Endothelial cell of umbilical vein (primary cell): ENCODE data around the gene COL4A2. TPM values are rescaled to one million over a fixed set of nuclear protein-coding genes. Genes with fewer than 3 reads are reported as not detected.

Experiments used
- BruUV-seq: library from RNA; stranded (reverse); fragments of 400-500 nt; replicated peaks from 2 replicates; lab custom pipeline; 2021; lab: Mats Ljungman, UMichigan
- CTCF ChIA-PET: fragments of 300-600, 350-600 bp; sonication (Branson Sonifier 250); formaldehyde crosslinking; loops from one replicate; lab custom pipeline; 2021; ENCODE audit warnings: antibody characterized with exemption, inconsistent platforms; lab: Charles Lee
- POLR2A ChIA-PET: fragments of 300-600, 350-600 bp; sonication (Branson Sonifier 250); formaldehyde crosslinking; loops from one replicate; lab custom pipeline; 2021; ENCODE audit warnings: antibody characterized with exemption, inconsistent platforms; lab: Charles Lee
- DNase-seq: peaks from one replicate; pipeline ENCODE4 v3.0.0-alpha.2; 2011; ENCODE audit warnings: low read depth, low spot score
- FAIRE-seq: peaks from 2 replicates; lab custom pipeline; 2011; peaks lifted over from hg19 to GRCh38; lab: Jason Lieb, UNC
- H2AFZ ChIP-seq: 2 replicates; pipeline ENCODE4 v1.6.0; 2012; ENCODE audit warnings: low read depth, low read length, control low read depth, inconsistent platforms
- H3K27ac ChIP-seq: 2 replicates; pipeline ENCODE4 v1.5.1; 2011; ENCODE audit warnings: low read depth, mild to moderate bottlenecking, control low read depth, low read length, moderate library complexity; ENCODE audit not compliant: insufficient read depth
- H3K27me3 ChIP-seq, 2 experiments: 2 replicates each; pipeline versions ENCODE4 v1.6.0 to v1.6.1; 2011; ENCODE audit warnings: low read length in 2 of 2, mixed read lengths in 1 of 2; ENCODE audit not compliant: control insufficient read depth in 2 of 2, insufficient read depth in 2 of 2
- H3K36me3 ChIP-seq, 2 experiments: 2 replicates in 1 of 2; 3 replicates in 1 of 2; pipeline ENCODE4 v1.5.1; 2011; ENCODE audit warnings: low read length in 2 of 2, mild to moderate bottlenecking in 1 of 2, moderate library complexity in 1 of 2; ENCODE audit not compliant: control insufficient read depth in 2 of 2, insufficient read depth in 2 of 2; ENCODE audit errors: extremely low read depth in 1 of 2
- H3K4me1 ChIP-seq: 3 replicates; pipeline ENCODE4 v1.5.1; 2011; ENCODE audit warnings: mild to moderate bottlenecking, low read length; ENCODE audit not compliant: control insufficient read depth, insufficient read depth; ENCODE audit errors: extremely low read depth
- H3K4me2 ChIP-seq: 2 replicates; pipeline ENCODE4 v1.6.1; 2011; ENCODE audit warnings: low read length, control low read depth, mixed read lengths; ENCODE audit not compliant: insufficient read depth
- H3K4me3 ChIP-seq, 3 experiments: fragments of 200-600 bp in 1 of 3; sonication (generic), shearing (Covaris generic) in 1 of 3; replicated peaks in 1 of 3; 2 replicates each; pipeline ENCODE4 v1.5.1; 2011 to 2016; ENCODE audit warnings: control low read depth in 3 of 3, low read length in 3 of 3, mild to moderate bottlenecking in 2 of 3, inconsistent platforms in 1 of 3, low read depth in 1 of 3, moderate library complexity in 1 of 3; ENCODE audit not compliant: insufficient read depth in 1 of 3
- H3K79me2 ChIP-seq: 2 replicates; pipeline ENCODE4 v1.6.0; 2012; ENCODE audit warnings: low read length, inconsistent platforms; ENCODE audit not compliant: control insufficient read depth, insufficient read depth
- H3K9ac ChIP-seq: replicated peaks from 2 replicates; pipeline ENCODE3; 2011; ENCODE audit warnings: low read length, control low read depth; ENCODE audit not compliant: insufficient read depth; ENCODE audit errors: extremely low read depth
- H3K9me1 ChIP-seq: replicated peaks from 3 replicates; pipeline ENCODE4 v1.6.0; 2011; ENCODE audit warnings: mild to moderate bottlenecking, low read length; ENCODE audit not compliant: control insufficient read depth, insufficient read depth; ENCODE audit errors: extremely low read depth
- H3K9me3 ChIP-seq: replicated peaks from 2 replicates; pipeline ENCODE4 v1.5.1; 2012; ENCODE audit warnings: low read length, inconsistent platforms; ENCODE audit not compliant: control insufficient read depth, insufficient read depth
- H4K20me1 ChIP-seq: replicated peaks from 2 replicates; pipeline ENCODE3; 2011; ENCODE audit warnings: mild to moderate bottlenecking, low read length; ENCODE audit not compliant: control insufficient read depth, insufficient read depth; ENCODE audit errors: extremely low read depth
- CTCF ChIP-seq, 2 donors: IDR thresholded peaks; 1 replicate in 1 of 2; 2 replicates in 1 of 2; pipeline ENCODE4 v1.5.1; 2011; ENCODE audit warnings: low read length in 2 of 2, mild to moderate bottlenecking in 2 of 2, moderate library complexity in 2 of 2, control low read depth in 1 of 2, inconsistent platforms in 1 of 2, low read depth in 1 of 2; ENCODE audit not compliant: insufficient read depth in 1 of 2; ENCODE audit errors: extremely low read depth in 1 of 2
- EZH2 ChIP-seq: IDR thresholded peaks from 2 replicates; pipeline ENCODE4 v1.6.1; 2012; ENCODE audit warnings: borderline replicate concordance, low read depth, mild to moderate bottlenecking, moderate library complexity, low read length, inconsistent platforms; ENCODE audit not compliant: severe bottlenecking
- FOS ChIP-seq: IDR thresholded peaks from 2 replicates; pipeline ENCODE4 v1.6.1; 2011; ENCODE audit warnings: mild to moderate bottlenecking, low read length, moderate library complexity, borderline replicate concordance; ENCODE audit not compliant: insufficient read depth
- GATA2 ChIP-seq: IDR thresholded peaks from 2 replicates; pipeline ENCODE4 v1.7.0; 2011; ENCODE audit warnings: low read depth, mild to moderate bottlenecking, moderate library complexity, mixed read lengths, low read length; ENCODE audit not compliant: insufficient read length, insufficient read depth
- JUN ChIP-seq: IDR thresholded peaks from 2 replicates; pipeline ENCODE4 v1.6.1; 2011; ENCODE audit warnings: borderline replicate concordance, low read depth; ENCODE audit not compliant: insufficient read length, insufficient read depth
- MAX ChIP-seq: IDR thresholded peaks from 2 replicates; pipeline ENCODE4 v1.6.1; 2011; ENCODE audit not compliant: insufficient read depth, insufficient read length
- MYC ChIP-seq: IDR thresholded peaks from one replicate; pipeline ENCODE4 v1.6.1; 2011; ENCODE audit warnings: mild to moderate bottlenecking, low read depth, low read length
- POLR2A ChIP-seq: IDR thresholded peaks from 2 replicates; pipeline ENCODE4 v1.6.1; 2012; ENCODE audit warnings: low read depth, mild to moderate bottlenecking, control low read depth, low read length
- POLR2AphosphoS5 ChIP-seq: IDR thresholded peaks from 2 replicates; pipeline ENCODE4 v1.6.1; 2012; ENCODE audit warnings: low read depth, mild to moderate bottlenecking, control low read depth, low read length, moderate library complexity; ENCODE audit not compliant: insufficient read depth
- dilution Hi-C: fragments of 300-500 bp; cut with MboI; formaldehyde crosslinking; loops from one replicate; pipeline ENCODE4 v1.15.0; 2019; ENCODE audit warnings: low sequenced_read_pairs; ENCODE audit not compliant: extremely low pct_ligation_motif_present
- intact Hi-C: fragments of 100-400 bp; cut with micrococcal nuclease; formaldehyde crosslinking; loops from one replicate; pipeline ENCODE4 v1.10.0; 2022
- polyA plus RNA-seq, 4 experiments: library from polyadenylated mRNA; depleted of rRNA in 3 of 4; stranded (reverse) in 3 of 4; unstranded in 1 of 4; fragments of >200 nt; gene quantifications; 2 replicates each; pipeline versions ENCODE4 v1.2.1 to v1.2.3, GENCODE V29; 2011 to 2012; ENCODE audit warnings: missing spikeins in 1 of 4
- total RNA-seq: library from RNA; stranded (reverse); gene quantifications from 2 replicates; pipeline ENCODE4 v1.2.3, GENCODE V29; 2021

The COL4A2 gene
- total and polyA plus RNA-seq, 2 donors (not counting 3 experiments of a cell fraction or from before 2014, with no cell fraction given) = 792 to 940 TPM

GRCh38 chr13:110524541-110525257 lies 217.6 kb downstream of the COL4A2 start:
- CTCF ChIA-PET = no interaction called here
- dilution Hi-C loops = no loop called here
- no peaks in the 10 kb centered on the region for H3K9me1 ChIP-seq
- H3K27me3 ChIP-seq = no peaks in the 10 kb centered on the region
- H3K36me3 ChIP-seq = no peaks in the 10 kb centered on the region
- intact Hi-C loops = no loop called here
- H3K4me3 ChIP-seq = no peak overlapping the region
- H4K20me1 ChIP-seq = no peaks in the 10 kb centered on the region
- no peak for TF ChIP-seq JUN
- no peak for TF ChIP-seq POLR2A
- TF ChIP-seq MYC = no peak
- TF ChIP-seq EZH2 = no peak
- TF ChIP-seq POLR2AphosphoS5 = no peak
- no peak for TF ChIP-seq CTCF (IDR thresholded peaks at IDR 0.05; ENCODE audit: extremely low read depth in 1 of 2, insufficient read depth in 1 of 2, low read depth in 1 of 2, low read length in 2 of 2)
- TF ChIP-seq GATA2 = no peak
- no peak for TF ChIP-seq MAX
- no peak for TF ChIP-seq FOS
- H3K9ac ChIP-seq = no peak overlapping the region
- no peaks in the 10 kb centered on the region for H3K4me1 ChIP-seq
- H3K79me2 ChIP-seq = no peaks in the 10 kb centered on the region
- no peak for FAIRE-seq
- no TSS peak for BruUV-seq
- H3K9me3 ChIP-seq = no peaks in the 10 kb centered on the region
- no peak for DNase-seq
- H3K27ac ChIP-seq = no peak overlapping the region
- H2AFZ ChIP-seq = no peak overlapping the region
- POLR2A ChIA-PET = no interaction called here
- no peak overlapping the region for H3K4me2 ChIP-seq
